ENCODE results near the gene RGS13.
A peak's percentile ranks its signal among the peaks of the same experiment; 100 is the strongest.

The RGS13 gene

GRCh38 chr1:192626366-192627179 is 9.4 kb upstream of the RGS13 start:
- DNase-seq (ENCODE audit: low read depth): peak; percentile 23
- TF ChIP-seq, protein P1, sequence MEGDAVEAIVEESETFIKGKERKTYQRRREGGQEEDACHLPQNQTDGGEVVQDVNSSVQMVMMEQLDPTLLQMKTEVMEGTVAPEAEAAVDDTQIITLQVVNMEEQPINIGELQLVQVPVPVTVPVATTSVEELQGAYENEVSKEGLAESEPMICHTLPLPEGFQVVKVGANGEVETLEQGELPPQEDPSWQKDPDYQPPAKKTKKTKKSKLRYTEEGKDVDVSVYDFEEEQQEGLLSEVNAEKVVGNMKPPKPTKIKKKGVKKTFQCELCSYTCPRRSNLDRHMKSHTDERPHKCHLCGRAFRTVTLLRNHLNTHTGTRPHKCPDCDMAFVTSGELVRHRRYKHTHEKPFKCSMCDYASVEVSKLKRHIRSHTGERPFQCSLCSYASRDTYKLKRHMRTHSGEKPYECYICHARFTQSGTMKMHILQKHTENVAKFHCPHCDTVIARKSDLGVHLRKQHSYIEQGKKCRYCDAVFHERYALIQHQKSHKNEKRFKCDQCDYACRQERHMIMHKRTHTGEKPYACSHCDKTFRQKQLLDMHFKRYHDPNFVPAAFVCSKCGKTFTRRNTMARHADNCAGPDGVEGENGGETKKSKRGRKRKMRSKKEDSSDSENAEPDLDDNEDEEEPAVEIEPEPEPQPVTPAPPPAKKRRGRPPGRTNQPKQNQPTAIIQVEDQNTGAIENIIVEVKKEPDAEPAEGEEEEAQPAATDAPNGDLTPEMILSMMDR (IDR thresholded peaks at IDR 0.05; ENCODE audit: low read length, missing control alignments): no peak
- no peak overlapping the region for H3K4me3 ChIP-seq (replicated peaks; ENCODE audit: low read depth, low read length)

DNA sequence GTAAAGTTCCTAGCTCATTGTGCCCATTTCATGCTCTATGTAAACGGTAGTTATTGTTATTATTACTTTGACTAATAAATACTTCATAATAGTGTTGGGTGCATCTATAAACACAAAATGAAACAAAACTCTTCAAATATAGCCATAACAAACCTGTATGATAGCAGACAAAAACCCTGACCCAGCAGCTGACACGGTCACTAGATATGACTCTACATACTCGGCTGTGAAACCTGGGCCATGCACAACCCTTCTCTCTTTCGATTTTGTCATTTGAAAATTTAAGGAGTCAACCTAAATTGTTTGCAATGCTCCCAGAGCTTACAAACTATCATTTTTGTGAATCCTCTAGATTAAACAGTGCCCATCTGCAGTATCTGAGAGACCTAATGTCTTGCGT is 8.0 kb upstream of the RGS13 start:
- no peak for DNase-seq (ENCODE audit: low read depth)
- TF ChIP-seq, protein P1 (IDR thresholded peaks at IDR 0.05; ENCODE audit: low read length, missing control alignments): no peak
- H3K4me3 ChIP-seq (replicated peaks; ENCODE audit: low read depth, low read length): no peak overlapping the region

DNA sequence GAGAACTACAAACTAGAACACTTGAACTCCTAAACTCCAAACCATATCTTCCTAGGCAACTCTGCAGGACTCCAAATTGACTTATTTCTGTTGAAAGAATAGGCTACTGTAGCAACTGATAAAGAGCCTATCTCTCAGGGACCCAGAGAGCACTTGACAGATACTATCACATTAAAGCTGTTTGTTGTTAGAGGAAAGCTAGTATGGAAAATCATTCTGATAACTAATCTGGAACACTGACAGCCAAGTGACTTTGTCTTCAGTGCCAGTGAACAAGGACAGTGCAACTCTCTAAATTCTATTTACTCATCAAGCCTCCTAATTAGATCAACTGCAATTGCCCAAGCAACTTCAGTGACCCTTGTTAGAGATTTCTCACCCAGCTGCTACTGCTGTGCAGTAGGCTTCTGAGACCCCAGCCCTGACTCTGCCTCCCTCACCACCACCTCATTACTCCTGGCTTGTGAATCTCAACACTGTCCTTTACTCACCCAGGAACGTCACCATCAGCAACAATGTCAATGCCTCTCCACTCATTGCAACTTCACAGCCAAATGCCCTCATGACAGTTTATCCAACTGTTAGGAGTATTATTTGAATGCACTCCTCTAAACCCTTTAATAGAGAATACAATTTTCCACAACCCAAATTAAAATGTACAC is 7.4 kb upstream of the RGS13 start:
- DNase-seq (ENCODE audit: low read depth): no peak
- H3K4me3 ChIP-seq (replicated peaks; ENCODE audit: low read depth, low read length): no peak overlapping the region
- TF ChIP-seq, protein P1 (IDR thresholded peaks at IDR 0.05; ENCODE audit: low read length, missing control alignments): no peak

- no peak overlapping the region for H3K4me3 ChIP-seq (replicated peaks; ENCODE audit: low read depth, low read length)
- TF ChIP-seq, protein P1 (IDR thresholded peaks at IDR 0.05; ENCODE audit: low read length, missing control alignments): no peak
- DNase-seq (ENCODE audit: low read depth): no peak
Observed at GRCh38 chr1:192629612-192630011, 6.3 kb upstream of the RGS13 start.

GRCh38 chr1:192630521-192631287 is 5.2 kb upstream of the RGS13 start:
- TF ChIP-seq, protein P1 (IDR thresholded peaks at IDR 0.05; ENCODE audit: low read length, missing control alignments): no peak

GRCh38 chr1:192631749-192632148 is 4.2 kb upstream of the RGS13 start:
- DNase-seq (ENCODE audit: low read depth): no peak
- no peak overlapping the region for H3K4me3 ChIP-seq (replicated peaks; ENCODE audit: low read depth, low read length)
- TF ChIP-seq, protein P1 (IDR thresholded peaks at IDR 0.05; ENCODE audit: low read length, missing control alignments): no peak

More at GRCh38 chr1:192630521-192631287, 5.2 kb upstream of the RGS13 start:
- DNase-seq (ENCODE audit: low read depth): no peak
- no peak overlapping the region for H3K4me3 ChIP-seq (replicated peaks; ENCODE audit: low read depth, low read length)

Data from fibroblast of pulmonary artery (primary cell).